ENCODE data around the gene MYL9.

GRCh38 chr20:36499211-36499610 is 42.1 kb upstream of the MYL9 start:
- TF ChIP-seq CTCF (IDR thresholded peaks at IDR 0.05; ENCODE audit: low read depth, low read length, missing input control) (no peak), HNF4A (conservative IDR thresholded peaks at IDR 0.05) (no peak), SP1 (IDR thresholded peaks at IDR 0.05) (no peak), HNF4G (IDR thresholded peaks at IDR 0.05) (no peak), GABPA (IDR thresholded peaks at IDR 0.05 in 1 of 2, conservative IDR thresholded peaks at IDR 0.05 in 1 of 2) (no peak)

Data from liver (tissue), 3 donors.